WTC11 (cell line): ENCODE measurements around the gene GRPR. TPM values are rescaled to one million over a fixed set of nuclear protein-coding genes. Genes with fewer than 3 reads are reported as not detected.

ENCODE experiments used
- ATAC-seq: fragments of 200-7000 bp; cut with Tn5 transposase; 2 replicates; pipeline ENCODE4 v1.10.0; 2021; ENCODE audit warnings: mild to moderate bottlenecking, moderate library complexity
- CTCF ChIA-PET: fragments of 300-600 bp; sonication (Branson Sonifier 250); formaldehyde crosslinking; loops from one replicate; lab custom pipeline; 2021; ENCODE audit warnings: antibody characterized with exemption; lab: Charles Lee
- POLR2A ChIA-PET: fragments of 350-600 bp; sonication (Branson Sonifier 250); formaldehyde crosslinking; loops from one replicate; lab custom pipeline; 2021; ENCODE audit warnings: antibody characterized with exemption; lab: Charles Lee
- DNase-seq: peaks from one replicate; pipeline ENCODE4 v3.0.0; 2021; ENCODE audit warnings: low spot score
- H3K27ac Mint-ChIP-seq: 2 replicates; pipeline ENCODE4 v1.8.0; 2021; ENCODE audit warnings: mixed read lengths
- H3K27me3 Mint-ChIP-seq: 2 replicates; pipeline ENCODE4 v1.8.0; 2021; ENCODE audit warnings: low read depth, mild to moderate bottlenecking, moderate library complexity, mixed read lengths
- H3K36me3 Mint-ChIP-seq: 2 replicates; pipeline ENCODE4 v1.8.0; 2021; ENCODE audit warnings: mixed read lengths
- H3K4me1 Mint-ChIP-seq: 2 replicates; pipeline ENCODE4 v1.8.0; 2022; ENCODE audit warnings: mixed read lengths
- H3K4me3 Mint-ChIP-seq: 2 replicates; pipeline ENCODE4 v1.8.0; 2021; ENCODE audit warnings: mild to moderate bottlenecking, moderate library complexity, mixed read lengths
- H3K9me3 Mint-ChIP-seq: 2 replicates; pipeline ENCODE4 v1.8.0; 2021; ENCODE audit warnings: mixed read lengths
- CBFB ChIP-seq: sonication (generic); formaldehyde crosslinking; IDR thresholded peaks from 2 replicates; pipeline ENCODE4 v1.8.1; 2022; ENCODE audit warnings: mild to moderate bottlenecking, low read depth, missing genetic modification reagents
- GRHL2 ChIP-seq: fragments of 250-450 bp; sonication (Bioruptor Pico); IDR thresholded peaks from 2 replicates; pipeline ENCODE4 v1.8.0; 2022; ENCODE audit warnings: mild to moderate bottlenecking, moderate library complexity; ENCODE audit not compliant: insufficient replicate concordance, severe bottlenecking
- JUN ChIP-seq: sonication (generic); formaldehyde crosslinking; IDR thresholded peaks from 2 replicates; pipeline ENCODE4 v1.8.0; 2023; ENCODE audit warnings: mild to moderate bottlenecking, missing genetic modification reagents
- MXD4 ChIP-seq: fragments of 250-450 bp; sonication (Bioruptor Pico); IDR thresholded peaks from 2 replicates; pipeline ENCODE4 v1.8.0; 2021; ENCODE audit warnings: mild to moderate bottlenecking, moderate library complexity, borderline replicate concordance
- NFATC4 ChIP-seq: fragments of 250-450 bp; sonication (Bioruptor Pico); IDR thresholded peaks from 2 replicates; pipeline ENCODE4 v1.9.0; 2021; ENCODE audit warnings: mild to moderate bottlenecking
- SMAD4 ChIP-seq: sonication (generic); formaldehyde crosslinking; IDR thresholded peaks from 2 replicates; pipeline ENCODE4 v1.8.0; 2022; ENCODE audit warnings: mild to moderate bottlenecking, missing genetic modification reagents
- TEAD4 ChIP-seq: sonication (generic); formaldehyde crosslinking; IDR thresholded peaks from 2 replicates; pipeline ENCODE4 v1.8.0; 2022; ENCODE audit warnings: mild to moderate bottlenecking, missing genetic modification reagents
- TP53 ChIP-seq: sonication (generic); formaldehyde crosslinking; IDR thresholded peaks from 2 replicates; pipeline ENCODE4 v1.8.1; 2023; ENCODE audit warnings: mild to moderate bottlenecking, missing genetic modification reagents
- ZNF121 ChIP-seq: sonication (generic); formaldehyde crosslinking; IDR thresholded peaks from 2 replicates; pipeline ENCODE4 v1.8.0; 2023; ENCODE audit warnings: missing genetic modification reagents
- ZNF396 ChIP-seq: fragments of 250-450 bp; sonication (Bioruptor Pico); IDR thresholded peaks from 2 replicates; pipeline ENCODE4 v1.8.0; 2021; ENCODE audit warnings: mild to moderate bottlenecking, moderate library complexity, borderline replicate concordance
- ZNF416 ChIP-seq: fragments of 250-450 bp; sonication (Bioruptor Pico); IDR thresholded peaks from 2 replicates; pipeline ENCODE4 v1.9.0; 2021; ENCODE audit warnings: mild to moderate bottlenecking, inconsistent platforms
- ZNF671 ChIP-seq: fragments of 250-450 bp; sonication (Bioruptor Pico); IDR thresholded peaks from 2 replicates; pipeline ENCODE4 v1.8.0; 2021; ENCODE audit warnings: mild to moderate bottlenecking
- total RNA-seq: library from RNA; stranded (reverse); gene quantifications from 3 replicates; pipeline ENCODE4 v1.2.3, GENCODE V29; 2021
- TF ChIP-seq, protein P1 (sequence below): fragments of 250-450 bp; sonication (Bioruptor Pico); IDR thresholded peaks from 2 replicates; pipeline ENCODE4 v1.8.0; 2021; ENCODE audit warnings: mild to moderate bottlenecking
- TF ChIP-seq, protein P2 (sequence below): fragments of 250-450 bp; sonication (Bioruptor Pico); IDR thresholded peaks from 2 replicates; pipeline ENCODE4 v1.9.0; 2021; ENCODE audit warnings: mild to moderate bottlenecking
- TF ChIP-seq, protein P3 (sequence below): sonication (generic); formaldehyde crosslinking; IDR thresholded peaks from 2 replicates; pipeline ENCODE4 v1.8.0; 2023; ENCODE audit warnings: missing genetic modification reagents
- TF ChIP-seq, protein P4 (sequence below): sonication (generic); formaldehyde crosslinking; IDR thresholded peaks from 2 replicates; pipeline ENCODE4 v1.8.1; 2023; ENCODE audit warnings: mild to moderate bottlenecking, missing genetic modification reagents, moderate library complexity
- TF ChIP-seq, protein P5 (sequence below): sonication (generic); formaldehyde crosslinking; IDR thresholded peaks from 2 replicates; pipeline ENCODE4 v1.8.0; 2023; ENCODE audit warnings: mild to moderate bottlenecking, missing genetic modification reagents
- TF ChIP-seq, protein P6 (sequence below): sonication (generic); formaldehyde crosslinking; IDR thresholded peaks from 2 replicates; pipeline ENCODE4 v1.8.1; 2023; ENCODE audit warnings: mild to moderate bottlenecking, missing genetic modification reagents, borderline replicate concordance
- TF ChIP-seq, protein P7 (sequence below): sonication (generic); formaldehyde crosslinking; IDR thresholded peaks from 2 replicates; pipeline ENCODE4 v1.8.0; 2023; ENCODE audit warnings: missing genetic modification reagents, mild to moderate bottlenecking, borderline replicate concordance

GRPR gene
- total RNA-seq, 1 experiment from 2014 or later, result 8.9 TPM

DNA sequence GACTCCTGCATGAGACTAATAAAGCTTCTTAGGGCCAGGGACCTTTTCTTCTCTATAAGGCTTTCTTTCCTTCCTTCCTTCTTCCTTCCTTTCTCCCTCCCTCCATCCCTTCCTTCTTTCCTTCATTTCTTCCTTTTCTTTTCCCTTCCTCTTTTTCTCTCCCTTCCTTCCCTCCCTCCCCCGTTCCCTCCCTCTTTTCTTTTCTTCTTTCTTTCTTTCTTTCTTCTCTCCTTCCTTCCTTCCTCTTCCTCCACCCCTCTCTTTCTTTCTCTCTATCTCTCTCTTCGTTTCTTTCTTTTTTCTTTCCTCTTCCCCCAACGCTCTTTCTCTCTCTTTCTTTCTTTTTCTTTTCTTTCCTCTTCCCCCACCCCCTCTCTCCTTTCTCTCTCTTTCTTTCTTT, 41.4 kb downstream of the GRPR start:
- ChIA-PET POLR2A (no interaction called here), CTCF (no interaction called here)
- Mint-ChIP-seq H3K27me3 (no peaks in the 10 kb centered on the region; the same call in 1 of the 2 replicates), H3K4me1 (peaks cover 44% of the 10 kb centered on the region), H3K9me3 (no peaks in the 10 kb centered on the region), H3K36me3 (peaks cover 8% of the 10 kb centered on the region), H3K4me3 (no peak overlapping the region), H3K27ac (no peak overlapping the region)
- TF ChIP-seq, protein P1, sequence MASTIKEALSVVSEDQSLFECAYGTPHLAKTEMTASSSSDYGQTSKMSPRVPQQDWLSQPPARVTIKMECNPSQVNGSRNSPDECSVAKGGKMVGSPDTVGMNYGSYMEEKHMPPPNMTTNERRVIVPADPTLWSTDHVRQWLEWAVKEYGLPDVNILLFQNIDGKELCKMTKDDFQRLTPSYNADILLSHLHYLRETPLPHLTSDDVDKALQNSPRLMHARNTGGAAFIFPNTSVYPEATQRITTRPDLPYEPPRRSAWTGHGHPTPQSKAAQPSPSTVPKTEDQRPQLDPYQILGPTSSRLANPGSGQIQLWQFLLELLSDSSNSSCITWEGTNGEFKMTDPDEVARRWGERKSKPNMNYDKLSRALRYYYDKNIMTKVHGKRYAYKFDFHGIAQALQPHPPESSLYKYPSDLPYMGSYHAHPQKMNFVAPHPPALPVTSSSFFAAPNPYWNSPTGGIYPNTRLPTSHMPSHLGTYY (CRISPR knock-in tag), result no peak
- TF ChIP-seq ZNF121 (CRISPR knock-in tag), result no peak
- TF ChIP-seq, protein P2, sequence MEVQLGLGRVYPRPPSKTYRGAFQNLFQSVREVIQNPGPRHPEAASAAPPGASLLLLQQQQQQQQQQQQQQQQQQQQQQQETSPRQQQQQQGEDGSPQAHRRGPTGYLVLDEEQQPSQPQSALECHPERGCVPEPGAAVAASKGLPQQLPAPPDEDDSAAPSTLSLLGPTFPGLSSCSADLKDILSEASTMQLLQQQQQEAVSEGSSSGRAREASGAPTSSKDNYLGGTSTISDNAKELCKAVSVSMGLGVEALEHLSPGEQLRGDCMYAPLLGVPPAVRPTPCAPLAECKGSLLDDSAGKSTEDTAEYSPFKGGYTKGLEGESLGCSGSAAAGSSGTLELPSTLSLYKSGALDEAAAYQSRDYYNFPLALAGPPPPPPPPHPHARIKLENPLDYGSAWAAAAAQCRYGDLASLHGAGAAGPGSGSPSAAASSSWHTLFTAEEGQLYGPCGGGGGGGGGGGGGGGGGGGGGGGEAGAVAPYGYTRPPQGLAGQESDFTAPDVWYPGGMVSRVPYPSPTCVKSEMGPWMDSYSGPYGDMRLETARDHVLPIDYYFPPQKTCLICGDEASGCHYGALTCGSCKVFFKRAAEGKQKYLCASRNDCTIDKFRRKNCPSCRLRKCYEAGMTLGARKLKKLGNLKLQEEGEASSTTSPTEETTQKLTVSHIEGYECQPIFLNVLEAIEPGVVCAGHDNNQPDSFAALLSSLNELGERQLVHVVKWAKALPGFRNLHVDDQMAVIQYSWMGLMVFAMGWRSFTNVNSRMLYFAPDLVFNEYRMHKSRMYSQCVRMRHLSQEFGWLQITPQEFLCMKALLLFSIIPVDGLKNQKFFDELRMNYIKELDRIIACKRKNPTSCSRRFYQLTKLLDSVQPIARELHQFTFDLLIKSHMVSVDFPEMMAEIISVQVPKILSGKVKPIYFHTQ (CRISPR knock-in tag), result no peak
- TF ChIP-seq, protein P3, sequence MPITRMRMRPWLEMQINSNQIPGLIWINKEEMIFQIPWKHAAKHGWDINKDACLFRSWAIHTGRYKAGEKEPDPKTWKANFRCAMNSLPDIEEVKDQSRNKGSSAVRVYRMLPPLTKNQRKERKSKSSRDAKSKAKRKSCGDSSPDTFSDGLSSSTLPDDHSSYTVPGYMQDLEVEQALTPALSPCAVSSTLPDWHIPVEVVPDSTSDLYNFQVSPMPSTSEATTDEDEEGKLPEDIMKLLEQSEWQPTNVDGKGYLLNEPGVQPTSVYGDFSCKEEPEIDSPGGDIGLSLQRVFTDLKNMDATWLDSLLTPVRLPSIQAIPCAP (CRISPR knock-in tag), result no peak
- no peak for TF ChIP-seq GRHL2 (CRISPR knock-in tag)
- TF ChIP-seq JUN, result no peak
- TF ChIP-seq, protein P4, sequence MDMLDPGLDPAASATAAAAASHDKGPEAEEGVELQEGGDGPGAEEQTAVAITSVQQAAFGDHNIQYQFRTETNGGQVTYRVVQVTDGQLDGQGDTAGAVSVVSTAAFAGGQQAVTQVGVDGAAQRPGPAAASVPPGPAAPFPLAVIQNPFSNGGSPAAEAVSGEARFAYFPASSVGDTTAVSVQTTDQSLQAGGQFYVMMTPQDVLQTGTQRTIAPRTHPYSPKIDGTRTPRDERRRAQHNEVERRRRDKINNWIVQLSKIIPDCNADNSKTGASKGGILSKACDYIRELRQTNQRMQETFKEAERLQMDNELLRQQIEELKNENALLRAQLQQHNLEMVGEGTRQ, result no peak
- TF ChIP-seq TP53 (CRISPR knock-in tag), result no peak
- no peak for TF ChIP-seq TEAD4 (CRISPR knock-in tag)
- TF ChIP-seq ZNF416, result no peak
- no peak for TF ChIP-seq ZNF671 (CRISPR knock-in tag)
- TF ChIP-seq MXD4 (CRISPR knock-in tag), result no peak
- TF ChIP-seq ZNF396 (CRISPR knock-in tag), result no peak
- DNase-seq (no peak), ATAC-seq (no peak)

DNA sequence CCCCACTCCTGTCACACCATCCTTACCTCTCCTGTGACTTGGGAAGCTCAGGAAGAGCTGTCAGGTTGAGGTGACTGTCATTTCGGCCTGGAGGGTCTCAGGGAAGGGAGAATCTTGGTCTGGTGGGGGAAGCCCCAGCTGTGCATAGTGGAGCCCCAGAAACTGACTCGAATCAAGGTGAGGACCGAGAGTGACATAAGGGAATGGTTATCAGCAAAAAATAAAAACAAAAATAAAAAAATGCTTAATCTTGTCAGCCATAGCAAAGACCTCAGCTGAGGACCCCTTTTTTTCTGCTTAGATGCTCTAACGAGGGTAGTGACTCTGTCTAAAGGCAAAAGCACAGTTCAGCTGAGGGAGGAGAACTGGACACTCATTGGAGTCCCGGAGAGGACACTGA, 43.8 kb downstream of the GRPR start, which contains the start of gene MAGEB17:
Gene MAGEB17 (plus strand): TSS at position 301 of the 400 bp plus-strand sequence. CDS start 2,902 bp downstream, outside the sequence.
- POLR2A ChIA-PET, result no interaction called here
- ATAC-seq (no peak), DNase-seq (no peak)
- CTCF ChIA-PET, result no interaction called here
- H3K4me3 Mint-ChIP-seq, result no peak within 1 kb of the TSS
- H3K4me1 Mint-ChIP-seq, result peaks cover 26% of the 10 kb centered on the region
- H3K27ac Mint-ChIP-seq, result no peak within 1 kb of the TSS
- H3K27me3 Mint-ChIP-seq, result no peaks in the 10 kb centered on the region; the same call in 1 of the 2 replicates
- no peaks in the 10 kb centered on the region for H3K9me3 Mint-ChIP-seq
- H3K36me3 Mint-ChIP-seq, result peaks cover 9% of the 10 kb centered on the region
- TF ChIP-seq, protein P5, sequence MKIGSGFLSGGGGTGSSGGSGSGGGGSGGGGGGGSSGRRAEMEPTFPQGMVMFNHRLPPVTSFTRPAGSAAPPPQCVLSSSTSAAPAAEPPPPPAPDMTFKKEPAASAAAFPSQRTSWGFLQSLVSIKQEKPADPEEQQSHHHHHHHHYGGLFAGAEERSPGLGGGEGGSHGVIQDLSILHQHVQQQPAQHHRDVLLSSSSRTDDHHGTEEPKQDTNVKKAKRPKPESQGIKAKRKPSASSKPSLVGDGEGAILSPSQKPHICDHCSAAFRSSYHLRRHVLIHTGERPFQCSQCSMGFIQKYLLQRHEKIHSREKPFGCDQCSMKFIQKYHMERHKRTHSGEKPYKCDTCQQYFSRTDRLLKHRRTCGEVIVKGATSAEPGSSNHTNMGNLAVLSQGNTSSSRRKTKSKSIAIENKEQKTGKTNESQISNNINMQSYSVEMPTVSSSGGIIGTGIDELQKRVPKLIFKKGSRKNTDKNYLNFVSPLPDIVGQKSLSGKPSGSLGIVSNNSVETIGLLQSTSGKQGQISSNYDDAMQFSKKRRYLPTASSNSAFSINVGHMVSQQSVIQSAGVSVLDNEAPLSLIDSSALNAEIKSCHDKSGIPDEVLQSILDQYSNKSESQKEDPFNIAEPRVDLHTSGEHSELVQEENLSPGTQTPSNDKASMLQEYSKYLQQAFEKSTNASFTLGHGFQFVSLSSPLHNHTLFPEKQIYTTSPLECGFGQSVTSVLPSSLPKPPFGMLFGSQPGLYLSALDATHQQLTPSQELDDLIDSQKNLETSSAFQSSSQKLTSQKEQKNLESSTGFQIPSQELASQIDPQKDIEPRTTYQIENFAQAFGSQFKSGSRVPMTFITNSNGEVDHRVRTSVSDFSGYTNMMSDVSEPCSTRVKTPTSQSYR (CRISPR knock-in tag), result no peak
- TF ChIP-seq, protein P6, sequence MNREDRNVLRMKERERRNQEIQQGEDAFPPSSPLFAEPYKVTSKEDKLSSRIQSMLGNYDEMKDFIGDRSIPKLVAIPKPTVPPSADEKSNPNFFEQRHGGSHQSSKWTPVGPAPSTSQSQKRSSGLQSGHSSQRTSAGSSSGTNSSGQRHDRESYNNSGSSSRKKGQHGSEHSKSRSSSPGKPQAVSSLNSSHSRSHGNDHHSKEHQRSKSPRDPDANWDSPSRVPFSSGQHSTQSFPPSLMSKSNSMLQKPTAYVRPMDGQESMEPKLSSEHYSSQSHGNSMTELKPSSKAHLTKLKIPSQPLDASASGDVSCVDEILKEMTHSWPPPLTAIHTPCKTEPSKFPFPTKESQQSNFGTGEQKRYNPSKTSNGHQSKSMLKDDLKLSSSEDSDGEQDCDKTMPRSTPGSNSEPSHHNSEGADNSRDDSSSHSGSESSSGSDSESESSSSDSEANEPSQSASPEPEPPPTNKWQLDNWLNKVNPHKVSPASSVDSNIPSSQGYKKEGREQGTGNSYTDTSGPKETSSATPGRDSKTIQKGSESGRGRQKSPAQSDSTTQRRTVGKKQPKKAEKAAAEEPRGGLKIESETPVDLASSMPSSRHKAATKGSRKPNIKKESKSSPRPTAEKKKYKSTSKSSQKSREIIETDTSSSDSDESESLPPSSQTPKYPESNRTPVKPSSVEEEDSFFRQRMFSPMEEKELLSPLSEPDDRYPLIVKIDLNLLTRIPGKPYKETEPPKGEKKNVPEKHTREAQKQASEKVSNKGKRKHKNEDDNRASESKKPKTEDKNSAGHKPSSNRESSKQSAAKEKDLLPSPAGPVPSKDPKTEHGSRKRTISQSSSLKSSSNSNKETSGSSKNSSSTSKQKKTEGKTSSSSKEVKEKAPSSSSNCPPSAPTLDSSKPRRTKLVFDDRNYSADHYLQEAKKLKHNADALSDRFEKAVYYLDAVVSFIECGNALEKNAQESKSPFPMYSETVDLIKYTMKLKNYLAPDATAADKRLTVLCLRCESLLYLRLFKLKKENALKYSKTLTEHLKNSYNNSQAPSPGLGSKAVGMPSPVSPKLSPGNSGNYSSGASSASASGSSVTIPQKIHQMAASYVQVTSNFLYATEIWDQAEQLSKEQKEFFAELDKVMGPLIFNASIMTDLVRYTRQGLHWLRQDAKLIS (CRISPR knock-in tag), result no peak
- TF ChIP-seq, protein P7, sequence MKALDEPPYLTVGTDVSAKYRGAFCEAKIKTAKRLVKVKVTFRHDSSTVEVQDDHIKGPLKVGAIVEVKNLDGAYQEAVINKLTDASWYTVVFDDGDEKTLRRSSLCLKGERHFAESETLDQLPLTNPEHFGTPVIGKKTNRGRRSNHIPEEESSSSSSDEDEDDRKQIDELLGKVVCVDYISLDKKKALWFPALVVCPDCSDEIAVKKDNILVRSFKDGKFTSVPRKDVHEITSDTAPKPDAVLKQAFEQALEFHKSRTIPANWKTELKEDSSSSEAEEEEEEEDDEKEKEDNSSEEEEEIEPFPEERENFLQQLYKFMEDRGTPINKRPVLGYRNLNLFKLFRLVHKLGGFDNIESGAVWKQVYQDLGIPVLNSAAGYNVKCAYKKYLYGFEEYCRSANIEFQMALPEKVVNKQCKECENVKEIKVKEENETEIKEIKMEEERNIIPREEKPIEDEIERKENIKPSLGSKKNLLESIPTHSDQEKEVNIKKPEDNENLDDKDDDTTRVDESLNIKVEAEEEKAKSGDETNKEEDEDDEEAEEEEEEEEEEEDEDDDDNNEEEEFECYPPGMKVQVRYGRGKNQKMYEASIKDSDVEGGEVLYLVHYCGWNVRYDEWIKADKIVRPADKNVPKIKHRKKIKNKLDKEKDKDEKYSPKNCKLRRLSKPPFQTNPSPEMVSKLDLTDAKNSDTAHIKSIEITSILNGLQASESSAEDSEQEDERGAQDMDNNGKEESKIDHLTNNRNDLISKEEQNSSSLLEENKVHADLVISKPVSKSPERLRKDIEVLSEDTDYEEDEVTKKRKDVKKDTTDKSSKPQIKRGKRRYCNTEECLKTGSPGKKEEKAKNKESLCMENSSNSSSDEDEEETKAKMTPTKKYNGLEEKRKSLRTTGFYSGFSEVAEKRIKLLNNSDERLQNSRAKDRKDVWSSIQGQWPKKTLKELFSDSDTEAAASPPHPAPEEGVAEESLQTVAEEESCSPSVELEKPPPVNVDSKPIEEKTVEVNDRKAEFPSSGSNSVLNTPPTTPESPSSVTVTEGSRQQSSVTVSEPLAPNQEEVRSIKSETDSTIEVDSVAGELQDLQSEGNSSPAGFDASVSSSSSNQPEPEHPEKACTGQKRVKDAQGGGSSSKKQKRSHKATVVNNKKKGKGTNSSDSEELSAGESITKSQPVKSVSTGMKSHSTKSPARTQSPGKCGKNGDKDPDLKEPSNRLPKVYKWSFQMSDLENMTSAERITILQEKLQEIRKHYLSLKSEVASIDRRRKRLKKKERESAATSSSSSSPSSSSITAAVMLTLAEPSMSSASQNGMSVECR (CRISPR knock-in tag), result no peak
- TF ChIP-seq SMAD4 (CRISPR knock-in tag), result no peak
- TF ChIP-seq CBFB (CRISPR knock-in tag), result no peak
- TF ChIP-seq NFATC4 (CRISPR knock-in tag), result no peak
